Thyroid gland (tissue), 4 donors: Measurements from ENCODE around the gene EID1.

Source experiments
- CTCF ChIP-seq, 6 experiments: fragments of 200-600 bp in 3 of 6; fragments of 450-650 bp in 3 of 6; sonication (generic) in 3 of 6; IDR thresholded peaks; one replicate each; pipeline ENCODE4 v1.5.1; 2016 to 2019; ENCODE audit warnings: antibody characterized with exemption in 6 of 6, mild to moderate bottlenecking in 2 of 6, inconsistent platforms in 1 of 6, moderate library complexity in 1 of 6
- POLR2A ChIP-seq, 2 donors: fragments of 450-650 bp; IDR thresholded peaks; one replicate each; pipeline ENCODE4 v1.6.1; 2017; ENCODE audit warnings: antibody characterized with exemption in 2 of 2, mild to moderate bottlenecking in 2 of 2, moderate library complexity in 1 of 2

DNA sequence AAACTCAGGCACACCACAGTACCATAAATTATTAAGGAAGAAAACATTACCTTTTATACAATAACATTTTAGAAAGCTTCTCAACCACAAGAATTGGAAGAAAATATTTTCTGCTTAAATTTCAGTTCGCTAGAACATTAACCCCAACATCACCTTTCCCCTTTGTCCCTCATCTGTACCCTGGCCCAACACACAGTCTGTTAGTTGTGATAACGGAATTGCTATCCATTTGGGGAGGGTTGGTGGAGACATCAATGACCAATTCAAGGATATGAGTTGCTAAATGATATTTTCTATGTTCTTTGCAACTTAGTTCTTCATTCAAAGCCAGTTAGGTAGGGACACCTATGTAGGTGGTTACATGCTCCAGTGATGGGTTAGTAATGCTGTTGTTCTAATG lies 5.8 kb downstream of the EID1 start:
- TF ChIP-seq CTCF (IDR thresholded peaks at IDR 0.05), result no peak
- TF ChIP-seq POLR2A (IDR thresholded peaks at IDR 0.05), result no peak
